HG03571 (cell line): Measurements from ENCODE around the gene TMOD4.
"Not testable (repeated sequence)": the region's sequence is repeated elsewhere in the genome, so short reads cannot be mapped to it uniquely, and the experiment has no call there.

Experiments
- ATAC-seq: cut with Tn5 transposase; IDR thresholded peaks from one replicate; pipeline ENCODE4 v1.9.1; 2021; ENCODE audit not compliant: unreplicated experiment

The TMOD4 gene

DNA sequence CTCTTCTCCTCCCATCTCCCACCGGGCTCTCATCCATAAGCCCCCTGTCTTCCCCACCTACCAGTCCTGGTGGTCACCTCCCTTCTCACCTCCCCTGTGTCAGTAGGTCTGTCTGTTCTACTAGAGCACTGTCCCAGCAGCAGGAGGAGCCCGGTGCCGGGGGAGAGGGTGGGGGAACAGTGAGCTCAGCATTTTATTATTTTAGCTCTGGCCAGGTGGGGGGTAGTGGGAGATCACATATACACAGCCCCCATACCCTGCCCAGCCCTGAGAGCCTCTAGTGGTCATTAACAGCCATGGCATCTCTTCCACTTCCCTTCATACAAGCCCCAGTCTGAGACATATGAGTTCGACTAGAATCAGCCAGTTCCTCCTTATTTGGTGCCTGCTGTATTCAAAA is at the start of gene TMOD4:
Gene TMOD4 (minus strand): TSS at position 119 of the 400 bp plus-strand sequence. CDS start 1,106 bp downstream, outside the sequence.
- no peak for ATAC-seq

DNA sequence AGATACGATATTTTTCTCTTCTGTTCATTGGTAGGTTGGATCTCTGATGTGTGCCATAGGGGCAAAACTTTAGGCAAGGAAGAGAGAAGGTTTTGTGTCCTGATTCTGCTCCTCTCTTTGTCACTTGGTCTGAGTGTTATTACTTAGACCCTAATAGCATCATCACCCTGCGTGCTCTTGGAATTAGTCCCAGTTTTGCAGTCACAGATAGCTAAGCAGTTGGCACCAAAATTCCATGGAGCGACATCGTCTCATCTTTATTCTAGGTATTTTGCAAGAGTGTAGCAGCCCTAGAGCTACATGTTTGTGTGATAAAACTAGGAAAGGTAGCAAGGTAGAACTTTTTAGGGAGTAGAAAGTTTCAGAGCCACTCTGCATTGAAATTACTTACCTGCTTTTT is 46.3 kb upstream of the TMOD4 start:
- ATAC-seq, result no peak

DNA sequence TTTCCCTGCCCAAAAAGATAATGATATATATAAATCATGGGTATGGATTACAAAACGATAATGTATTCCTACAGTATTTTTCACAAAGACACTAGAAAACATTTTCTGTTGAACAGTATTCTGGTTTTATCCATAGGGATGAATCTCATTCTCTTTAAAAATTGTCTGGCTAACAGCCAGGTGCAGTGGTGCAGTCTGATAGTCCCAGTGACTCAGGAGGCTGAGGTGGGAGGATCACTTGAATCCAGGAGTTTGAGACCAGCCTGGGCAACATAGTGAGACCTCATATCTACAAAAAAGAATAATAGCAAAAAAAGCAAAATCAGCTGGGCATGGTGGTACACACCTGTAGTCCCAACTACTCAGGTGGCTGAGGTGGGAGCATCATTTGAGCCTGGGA is 45.8 kb upstream of the TMOD4 start:
- ATAC-seq, result no peak

DNA sequence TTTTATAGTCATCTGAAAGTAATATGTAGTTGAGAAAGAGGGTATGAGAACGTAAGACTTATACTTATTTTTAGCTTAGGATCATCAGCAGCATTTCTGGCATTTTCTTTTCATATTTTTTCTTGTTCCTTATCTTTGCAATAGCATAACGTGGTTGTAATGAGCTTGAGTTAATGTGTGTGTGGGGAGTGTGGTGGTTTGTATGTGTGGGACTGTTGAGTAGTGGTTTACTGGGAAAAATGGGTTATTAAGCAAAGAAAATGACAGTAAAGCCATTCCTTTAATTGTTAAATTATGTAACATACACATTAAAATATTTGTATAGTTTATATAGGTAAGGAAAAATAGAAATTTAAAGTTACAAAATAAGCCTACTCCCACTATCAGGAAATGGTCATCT is 37.8 kb upstream of the TMOD4 start:
- no peak for ATAC-seq

DNA sequence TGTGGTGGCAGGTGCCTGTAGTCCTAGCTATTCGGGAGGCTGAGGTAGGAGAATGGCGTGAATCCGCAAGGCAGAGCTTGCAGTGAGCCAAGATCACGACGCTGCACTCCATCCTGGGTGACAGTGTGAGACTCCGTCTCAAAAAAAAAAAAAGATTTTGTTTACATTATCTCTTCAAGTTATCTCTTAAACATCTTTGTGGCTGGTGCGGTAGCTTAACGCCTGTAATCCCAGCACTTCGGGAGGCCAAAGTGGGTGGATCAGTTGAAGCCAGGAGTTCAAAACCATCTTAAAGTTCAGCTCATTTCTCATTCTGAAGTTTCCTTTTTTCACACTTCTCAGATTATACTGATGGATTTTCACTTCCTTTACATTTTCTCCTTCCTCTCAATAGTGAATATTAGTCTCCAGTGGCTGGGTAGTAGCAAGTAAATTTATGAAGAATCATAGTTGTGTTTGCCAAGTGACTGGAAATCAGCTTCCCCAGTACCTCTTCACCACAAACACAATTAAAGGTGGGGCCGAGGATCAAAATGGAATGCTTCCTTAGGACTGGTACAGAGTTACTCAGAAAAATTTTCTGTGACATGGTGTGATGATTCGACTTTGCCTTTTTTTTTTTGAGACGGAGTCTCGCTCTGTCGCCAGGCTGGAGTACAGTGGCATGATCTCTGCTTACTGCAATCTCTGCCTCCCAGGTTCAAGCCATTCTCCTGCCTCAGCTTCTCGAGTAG is 36.4 kb upstream of the TMOD4 start:
- no peak for ATAC-seq

DNA sequence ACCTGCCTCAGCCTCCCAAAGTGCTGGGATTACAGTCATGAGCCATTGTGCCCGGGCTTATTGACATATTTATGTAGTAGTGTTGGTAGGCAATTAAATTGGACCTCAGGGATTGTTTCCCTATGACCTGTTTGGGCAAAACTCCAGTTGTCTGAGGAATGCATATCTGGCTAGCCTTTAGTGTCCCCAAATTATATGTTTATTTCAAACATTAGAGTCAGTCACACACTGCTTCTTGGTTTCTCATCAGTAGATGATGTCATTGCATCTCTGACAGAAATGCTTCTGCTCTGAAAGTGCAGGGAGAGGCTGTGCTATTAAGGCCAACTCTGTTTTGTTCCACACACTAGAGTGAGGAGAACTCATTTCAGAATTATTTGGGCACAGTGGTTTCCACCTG is 35.0 kb upstream of the TMOD4 start:
- ATAC-seq, result no peak

DNA sequence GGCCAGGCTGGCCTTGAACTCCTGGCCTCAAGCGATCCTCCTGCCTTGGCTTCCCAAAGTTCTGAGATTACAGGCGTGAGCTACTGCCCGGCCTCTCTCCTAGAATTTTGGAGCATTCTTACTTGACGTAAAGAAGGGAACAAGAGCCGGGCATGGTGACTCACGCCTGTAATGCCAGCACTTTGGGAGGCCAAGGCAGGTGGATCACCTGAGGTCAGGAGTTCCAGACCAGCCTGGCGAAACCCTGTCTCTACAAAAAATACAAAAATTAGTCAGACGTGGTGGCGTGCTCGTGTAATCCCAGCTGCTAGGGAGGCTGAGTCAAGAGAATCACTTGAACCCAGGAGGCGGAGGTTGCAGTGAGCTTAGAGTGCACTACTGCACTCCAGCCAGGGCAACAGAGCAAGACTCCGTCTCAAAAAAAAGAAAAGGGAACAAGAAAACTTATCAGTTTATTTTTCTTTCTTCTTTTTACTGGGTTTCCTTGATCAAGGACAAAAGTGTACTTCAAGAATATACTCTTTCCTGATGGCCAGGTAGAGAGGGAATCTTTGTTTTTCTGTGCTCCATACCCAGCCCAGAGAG is 29.7 kb upstream of the TMOD4 start:
- not testable (repeated sequence) for ATAC-seq

DNA sequence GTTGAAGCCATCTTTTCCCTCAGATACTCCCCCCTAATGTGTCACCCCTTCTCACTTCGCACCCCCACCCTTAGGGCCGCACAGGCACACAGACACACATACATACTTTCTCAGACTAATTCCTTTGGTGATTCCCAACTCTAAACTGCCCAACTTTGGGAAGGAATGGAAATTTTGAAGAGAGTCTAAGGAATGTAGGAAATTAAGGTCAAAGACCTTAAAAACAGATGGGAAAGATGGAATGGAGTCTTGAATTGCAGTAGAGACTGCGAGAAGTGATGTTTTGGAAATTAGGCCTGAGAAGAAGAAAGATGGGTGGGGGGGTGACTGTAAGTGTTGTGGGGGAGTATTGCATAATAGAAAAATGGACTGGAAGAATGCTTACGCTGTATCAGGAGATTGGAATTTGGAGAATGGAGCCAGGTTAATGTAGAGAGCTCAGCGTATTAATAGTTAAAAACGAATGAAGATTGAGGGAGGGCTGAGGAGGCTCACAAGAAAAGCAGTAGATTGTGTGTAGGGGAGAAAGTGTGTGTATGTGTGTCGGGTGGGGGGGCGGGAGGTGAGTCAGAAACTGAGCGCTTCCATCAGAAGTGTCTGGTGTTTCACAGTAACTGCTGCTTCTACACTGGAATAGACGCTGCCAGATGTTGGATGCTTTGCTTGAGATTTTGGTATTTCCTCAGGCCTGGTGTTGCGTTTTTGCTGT is 24.2 kb upstream of the TMOD4 start:
- ATAC-seq, result no peak

DNA sequence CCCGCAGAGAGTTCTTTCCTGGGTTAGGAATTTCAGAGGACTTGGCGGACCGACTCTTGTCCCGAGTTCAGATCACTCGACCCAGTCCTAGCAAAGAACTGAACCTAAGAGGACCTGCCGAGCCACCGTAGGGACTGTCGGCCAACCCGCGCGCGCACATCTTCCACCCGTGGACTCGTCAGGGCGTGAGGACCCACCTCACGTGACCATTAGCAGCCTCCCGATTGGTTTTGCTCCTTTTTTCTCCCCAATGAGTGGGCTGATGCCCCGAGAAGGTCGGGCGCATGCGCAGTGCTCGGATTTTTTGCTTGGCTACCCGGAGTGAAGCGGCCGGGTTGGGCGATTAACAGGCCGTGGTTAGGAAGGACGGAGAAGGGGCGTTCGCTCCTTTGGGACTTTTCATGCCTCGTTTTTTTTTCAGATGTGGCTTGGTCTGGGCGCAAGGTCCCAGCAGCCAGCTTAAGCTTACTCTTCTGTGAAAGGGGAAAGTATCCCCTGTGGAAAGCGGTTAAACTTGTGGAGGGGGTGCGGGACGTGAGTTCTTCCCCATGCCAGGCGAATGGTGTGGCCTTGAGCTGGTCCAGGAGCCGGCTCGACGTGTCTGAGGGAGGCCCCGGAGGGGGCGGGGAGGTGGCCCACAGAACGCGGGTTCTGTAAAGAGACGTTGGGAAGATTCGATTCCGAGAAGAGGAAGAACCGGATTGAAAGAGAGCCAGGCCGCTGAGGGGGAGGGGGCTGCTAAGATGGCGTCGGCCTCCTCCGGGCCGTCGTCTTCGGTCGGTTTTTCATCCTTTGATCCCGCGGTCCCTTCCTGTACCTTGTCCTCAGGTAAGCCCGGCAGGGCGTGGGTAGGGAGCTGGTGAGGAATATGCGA is 22.7 kb upstream of the TMOD4 start, which contains the start of gene PIP5K1A:
Gene PIP5K1A (plus strand): TSS at position 299 of the 874 bp plus-strand sequence. CDS start 445 bp downstream, at position 744.
- peak; percentile 75 for ATAC-seq

DNA sequence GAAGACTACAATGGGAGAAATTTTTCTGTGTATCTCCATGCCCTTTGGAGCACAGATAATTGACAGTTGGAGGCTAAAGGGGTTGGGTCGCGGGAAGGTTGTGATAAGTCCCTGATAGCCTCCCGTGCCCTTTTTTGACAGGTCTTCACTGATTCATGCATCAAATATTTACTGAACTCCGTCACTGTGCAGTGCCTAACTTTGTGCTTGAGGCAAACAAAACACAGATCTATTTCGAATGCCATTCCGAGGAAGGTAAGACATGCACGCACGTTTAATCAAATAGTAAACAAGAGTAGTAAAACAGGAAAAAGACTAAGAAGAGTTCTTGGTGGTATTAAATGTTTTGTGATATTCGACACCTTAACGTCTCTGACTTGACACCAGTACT is 22.1 kb upstream of the TMOD4 start:
- no peak for ATAC-seq

DNA sequence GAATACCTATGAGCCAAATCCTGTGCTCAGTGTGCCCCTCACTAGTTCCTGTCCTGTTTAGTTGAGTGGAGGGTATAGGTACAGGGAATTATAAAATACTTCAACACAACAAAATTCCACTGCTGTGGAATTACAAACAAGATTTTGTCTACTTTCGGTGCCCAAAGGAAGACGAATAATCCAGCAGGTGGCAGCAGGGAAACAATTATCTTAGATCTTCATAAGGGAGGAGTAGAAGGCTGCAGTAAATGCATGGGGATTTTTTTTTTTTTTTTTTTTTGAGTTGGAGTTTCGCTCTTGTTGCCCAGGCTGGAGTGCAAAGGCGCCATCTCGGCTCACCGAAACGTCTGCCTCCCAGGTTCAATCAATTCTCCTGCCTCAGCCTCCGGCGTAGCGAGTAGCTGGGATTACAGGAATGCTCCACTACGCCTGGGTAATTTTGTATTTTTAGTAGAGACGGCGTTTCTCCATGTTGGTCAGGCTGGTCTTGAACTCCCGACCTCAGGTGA is 20.6 kb upstream of the TMOD4 start:
- no peak for ATAC-seq

DNA sequence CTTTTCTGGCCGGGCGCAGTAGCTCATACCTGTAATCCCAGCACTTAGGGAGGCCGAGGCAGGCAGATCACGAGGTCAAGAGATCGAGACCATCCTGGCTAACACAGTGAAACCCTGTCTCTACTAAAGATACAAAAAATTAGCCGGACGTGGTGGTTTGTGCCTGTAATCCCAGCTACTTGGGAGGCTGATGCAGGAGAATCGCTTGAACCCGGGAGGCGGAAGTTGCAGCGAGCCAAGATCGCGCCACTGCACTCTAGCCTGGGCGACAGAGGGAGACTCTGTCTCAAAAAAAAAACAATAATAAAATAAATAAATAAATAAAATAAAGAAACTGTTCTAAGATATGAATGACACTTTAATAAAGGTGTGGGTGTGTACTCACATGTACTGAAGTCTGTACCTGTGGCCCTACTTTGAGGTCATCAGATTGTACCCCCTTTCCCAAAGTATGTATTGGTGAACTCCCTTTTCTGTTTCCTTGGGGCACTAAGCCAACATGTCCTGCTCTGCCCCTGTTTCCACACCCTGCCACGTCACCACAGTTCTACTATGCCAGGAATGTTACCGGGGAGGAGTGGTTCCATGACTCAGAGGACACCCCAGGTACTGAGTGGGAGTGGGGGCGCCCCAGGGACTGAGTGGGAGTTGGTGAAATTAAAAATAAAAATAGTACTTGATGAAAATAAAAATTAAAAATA is 19.3 kb upstream of the TMOD4 start:
- ATAC-seq, result not testable (repeated sequence)

DNA sequence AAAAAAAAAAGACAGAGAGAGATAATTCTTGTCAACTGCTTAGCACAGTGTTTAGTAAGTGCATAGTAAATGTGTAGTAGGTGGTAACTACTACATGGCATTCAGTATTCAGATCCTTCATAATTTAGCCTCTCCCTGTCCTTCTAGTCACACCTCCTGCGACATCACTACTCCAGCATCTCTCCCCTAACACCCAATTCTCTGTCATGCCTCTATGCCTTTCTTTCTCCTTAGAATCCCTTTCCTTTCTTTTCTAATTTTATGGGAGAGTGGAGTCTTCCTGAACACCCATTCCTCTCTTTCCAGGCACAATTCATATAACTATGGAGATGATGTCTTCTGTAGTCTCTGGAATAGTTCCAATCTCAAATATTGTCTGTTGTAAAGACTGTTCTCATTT is 18.1 kb upstream of the TMOD4 start:
- ATAC-seq, result no peak

DNA sequence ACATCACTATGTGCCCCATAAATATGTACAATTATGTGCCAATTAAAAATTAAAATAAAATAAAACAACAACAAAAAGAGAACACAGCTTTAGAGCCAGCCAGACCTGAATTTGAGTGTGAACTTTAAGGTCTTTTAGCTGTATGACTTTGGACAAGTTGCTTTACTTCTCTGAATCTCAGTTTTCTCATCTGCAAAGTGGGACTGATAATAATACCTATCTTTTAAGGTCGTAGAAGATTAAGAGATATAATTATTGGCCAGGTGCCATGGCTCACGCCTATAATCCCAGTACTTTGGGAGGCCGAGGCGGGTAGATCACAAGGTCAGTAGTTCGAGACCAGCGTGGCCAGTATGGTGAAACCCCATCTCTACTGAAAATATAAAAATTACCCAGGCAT is 17.5 kb upstream of the TMOD4 start:
- no peak for ATAC-seq

DNA sequence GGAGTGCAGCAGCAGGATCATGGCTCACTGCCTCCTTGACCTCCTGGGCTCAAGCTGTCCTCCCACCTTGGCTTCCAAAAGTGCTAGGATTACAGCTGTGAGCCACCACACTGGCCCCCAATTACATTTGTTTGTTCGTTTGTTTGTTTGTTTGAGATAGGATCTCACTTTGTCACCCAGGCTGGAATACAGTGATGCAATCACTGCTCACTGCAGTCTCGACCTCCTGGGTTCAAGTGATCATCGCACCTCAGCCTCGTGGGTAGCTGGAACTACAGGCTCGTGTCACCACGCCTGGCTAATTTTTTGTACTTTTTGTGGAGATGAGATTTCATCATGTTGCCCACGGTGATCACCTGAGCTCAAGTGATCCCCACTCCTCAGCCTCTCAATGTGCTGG is 16.3 kb upstream of the TMOD4 start:
- no peak for ATAC-seq

DNA sequence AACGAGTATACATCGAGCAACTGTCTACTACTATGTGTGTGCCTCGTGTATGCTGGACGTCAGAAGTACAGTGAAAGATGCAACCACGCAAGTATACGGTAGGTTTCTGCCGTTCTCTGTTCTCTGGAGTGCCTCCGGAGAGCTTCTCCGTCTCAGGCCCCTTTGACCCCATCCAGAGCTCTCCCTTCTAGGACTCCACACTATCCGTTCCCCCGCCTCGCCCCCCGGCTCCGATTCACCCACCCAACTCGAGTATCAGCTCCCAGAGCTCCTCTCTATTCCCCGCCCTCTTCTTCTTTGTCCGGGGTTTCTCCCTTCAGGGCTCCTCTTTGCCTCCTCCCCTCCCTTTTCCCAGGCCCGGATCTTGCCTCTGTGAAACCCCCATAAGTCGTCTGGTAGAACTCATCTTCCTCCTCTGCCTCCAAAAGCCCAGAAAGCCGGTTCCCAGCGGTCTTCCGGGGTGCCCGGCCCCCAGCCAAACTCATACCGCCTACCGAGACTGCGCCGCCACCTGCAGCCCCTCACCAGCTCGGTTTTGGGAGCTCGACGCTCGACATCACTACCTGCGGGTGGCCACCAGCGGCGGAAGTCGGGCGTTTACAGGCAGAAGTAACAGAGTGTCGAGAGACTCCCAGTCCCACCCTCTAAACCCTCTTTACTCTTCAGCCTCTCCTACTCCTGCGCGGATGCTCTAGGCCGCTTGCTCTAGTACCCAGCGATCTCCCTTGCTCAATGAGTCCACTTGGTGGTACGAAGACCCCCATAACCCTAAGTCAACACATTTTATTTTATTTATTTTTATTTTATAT is 14.1 kb upstream of the TMOD4 start, which contains the start of gene VPS72:
Gene VPS72 (minus strand): TSS at position 561 of the 809 bp plus-strand sequence. CDS start 76 bp downstream, at position 485.
- ATAC-seq, result peak; percentile 79

DNA sequence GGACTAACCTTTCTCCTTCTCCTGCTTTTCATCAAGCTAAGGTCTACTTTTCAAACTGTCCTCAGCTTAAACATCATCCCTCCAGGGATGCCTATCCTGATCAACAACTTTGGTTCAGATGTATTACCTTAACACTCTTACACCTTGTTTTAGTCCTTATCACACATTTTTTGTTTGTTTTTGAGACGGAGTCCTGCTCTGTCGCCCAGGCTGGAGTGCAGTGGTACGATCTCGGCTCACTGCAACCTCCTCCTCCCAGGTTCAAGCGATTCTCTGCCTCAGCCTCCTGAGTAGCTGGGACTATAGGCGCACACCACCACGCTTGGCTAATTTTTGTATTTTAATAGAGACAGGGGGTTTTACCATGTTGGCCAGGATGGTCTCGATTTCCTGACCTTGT is 12.9 kb upstream of the TMOD4 start:
- ATAC-seq, result not testable (repeated sequence)

DNA sequence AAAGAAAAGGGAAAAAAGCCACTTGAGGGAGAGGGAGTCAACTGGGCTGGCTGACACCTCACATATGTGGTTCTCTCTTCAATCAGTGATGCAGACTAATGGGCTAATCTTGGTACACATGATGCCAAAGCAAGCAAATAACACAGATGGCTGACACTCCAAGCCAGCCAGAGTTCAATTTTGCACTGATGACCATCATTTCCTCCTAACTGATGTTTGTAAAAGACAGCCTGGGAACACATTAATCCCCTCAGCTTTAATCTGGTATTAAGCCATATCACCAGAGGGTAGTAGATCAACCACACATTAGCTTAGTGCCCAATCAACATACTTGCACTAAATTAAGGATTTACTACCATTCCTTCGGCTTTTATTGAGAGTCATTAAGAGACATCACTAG is 11.4 kb upstream of the TMOD4 start:
- ATAC-seq, result no peak

DNA sequence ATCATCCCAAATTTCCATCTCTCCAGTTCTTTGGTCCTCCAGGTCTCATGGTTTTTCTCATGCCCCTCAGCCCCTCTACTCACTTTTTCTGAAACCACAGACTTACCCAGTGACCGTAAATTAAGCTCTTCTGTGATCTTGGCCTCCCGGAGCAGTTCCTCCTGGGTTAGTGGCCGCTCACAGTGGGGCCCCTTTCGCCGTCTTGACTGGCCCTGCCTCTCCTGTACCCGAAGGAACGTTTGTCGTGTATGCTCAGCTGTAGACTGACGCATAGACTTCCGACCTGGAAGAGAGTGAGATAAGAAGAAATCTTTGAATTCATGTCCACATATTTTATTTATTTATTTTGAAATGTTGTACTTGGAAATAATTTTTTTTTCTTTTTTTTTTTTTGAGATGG is 8.4 kb upstream of the TMOD4 start:
- no peak for ATAC-seq
